ENCODE results near the gene OSBPL6. TPM values are rescaled to one million over a fixed set of nuclear protein-coding genes. Genes with fewer than 3 reads are reported as not detected.

The OSBPL6 gene
- total RNA-seq, 1 experiment from 2014 or later = 2.1 TPM

- no TSS peak for BruUV-seq (replicated peaks)
- CTCF ChIA-PET = no interaction called here
- no peak for TF ChIP-seq REST (IDR thresholded peaks at IDR 0.05; ENCODE audit: insufficient read depth in 1 of 2, low read depth in 2 of 2, low read length in 1 of 2)
- no peak for TF ChIP-seq POLR2AphosphoS5 (IDR thresholded peaks at IDR 0.05; ENCODE audit: low read depth, low read length)
- TF ChIP-seq CTCF (IDR thresholded peaks at IDR 0.05) = no peak
- no peak for TF ChIP-seq SIN3A (IDR thresholded peaks at IDR 0.05; ENCODE audit: borderline replicate concordance, insufficient read depth, low read depth, low read length)
- TF ChIP-seq TCF7L2 (IDR thresholded peaks at IDR 0.05; ENCODE audit: low read depth, low read length) = no peak
- DNase-seq (ENCODE audit: low read depth, low spot score) (no peak), ATAC-seq (no peak)
- in situ Hi-C loops (cut with HindIII; ENCODE audit: low pct_unique_long_range_greater_than_20kb, low sequenced_read_pairs) = no loop called here
- Histone ChIP-seq H3K36me3 (ENCODE audit: control insufficient read depth, insufficient read depth, low read length) (no peaks in the 10 kb centered on the region), H3K9me3 (ENCODE audit: control insufficient read depth, insufficient read depth, low read depth, low read length) (no peaks in the 10 kb centered on the region), H3K4me3 (ENCODE audit: low read depth in 2 of 2, low read length in 2 of 2) (no peak overlapping the region), H3K27ac (ENCODE audit: low read length) (no peak overlapping the region), H3K4me1 (ENCODE audit: control insufficient read depth, insufficient read depth, low read length) (no peaks in the 10 kb centered on the region), H3K27me3 (ENCODE audit: control insufficient read depth, insufficient read depth, low read length) (no peaks in the 10 kb centered on the region)
- POLR2A ChIA-PET = no interaction called here
- intact Hi-C loops (cut with micrococcal nuclease; ENCODE audit: unreplicated experiment) = no loop called here
Measured at GRCh38 chr2:178234648-178235047, 40.3 kb downstream of the OSBPL6 start.

DNA sequence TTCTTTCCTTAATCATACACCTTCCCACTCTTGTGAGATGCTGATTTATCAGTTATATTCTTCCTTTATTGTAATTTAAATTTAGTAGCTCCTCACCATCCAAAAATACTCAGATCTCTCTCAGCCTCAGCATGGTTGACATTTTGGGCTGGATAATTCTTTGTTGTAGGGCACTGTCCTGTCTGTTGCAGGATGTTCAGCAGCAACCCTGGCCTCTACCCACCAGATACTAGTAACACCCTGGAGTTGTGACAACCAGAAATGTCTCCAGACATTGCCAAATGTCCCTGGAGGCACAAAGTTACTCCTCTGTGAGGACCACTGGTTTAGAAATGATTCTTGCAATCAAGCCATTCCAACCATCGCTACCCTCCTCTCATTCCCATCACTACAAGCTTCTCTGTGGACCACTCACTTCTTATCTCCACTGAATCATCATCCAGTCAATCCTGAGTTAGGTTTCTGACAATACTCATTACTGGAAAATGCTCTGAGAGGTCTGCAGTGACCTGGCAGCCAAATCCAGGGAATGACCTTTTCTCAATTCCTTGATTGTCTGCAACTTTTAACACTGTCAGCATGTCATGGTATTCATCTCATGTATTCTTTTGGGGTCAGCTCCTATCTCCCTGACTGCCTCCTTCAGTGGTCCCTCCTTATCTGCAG, 43.3 kb downstream of the OSBPL6 start:
- ChIA-PET POLR2A (no interaction called here), CTCF (no interaction called here)
- Histone ChIP-seq H3K4me3 (ENCODE audit: low read depth in 2 of 2, low read length in 2 of 2) (no peak overlapping the region), H3K36me3 (ENCODE audit: control insufficient read depth, insufficient read depth, low read length) (no peaks in the 10 kb centered on the region), H3K27me3 (ENCODE audit: control insufficient read depth, insufficient read depth, low read length) (no peaks in the 10 kb centered on the region), H3K4me1 (ENCODE audit: control insufficient read depth, insufficient read depth, low read length) (no peaks in the 10 kb centered on the region), H3K27ac (ENCODE audit: low read length) (no peak overlapping the region), H3K9me3 (ENCODE audit: control insufficient read depth, insufficient read depth, low read depth, low read length) (no peaks in the 10 kb centered on the region)
- intact Hi-C loops (cut with micrococcal nuclease; ENCODE audit: unreplicated experiment) = no loop called here
- BruUV-seq (replicated peaks) = no TSS peak
- in situ Hi-C loops (cut with HindIII; ENCODE audit: low pct_unique_long_range_greater_than_20kb, low sequenced_read_pairs) = no loop called here
- ATAC-seq = no peak
- no peak for TF ChIP-seq POLR2AphosphoS5 (IDR thresholded peaks at IDR 0.05; ENCODE audit: low read depth, low read length)
- no peak for TF ChIP-seq CTCF (IDR thresholded peaks at IDR 0.05)
- TF ChIP-seq TCF7L2 (IDR thresholded peaks at IDR 0.05; ENCODE audit: low read depth, low read length) = no peak
- no peak for TF ChIP-seq SIN3A (IDR thresholded peaks at IDR 0.05; ENCODE audit: borderline replicate concordance, insufficient read depth, low read depth, low read length)
- no peak for TF ChIP-seq REST (IDR thresholded peaks at IDR 0.05; ENCODE audit: insufficient read depth in 1 of 2, low read depth in 2 of 2, low read length in 1 of 2)
- DNase-seq (ENCODE audit: low read depth, low spot score) = no peak

Data from Panc1 (cell line).